ENCODE data around the gene KCNMA1.

The KCNMA1 gene

GRCh38 chr10:77251297-77252013 is 386.2 kb downstream of the KCNMA1 start:
- no peak for ATAC-seq
- Mint-ChIP-seq H3K4me3 (no peak overlapping the region), H3K4me1 (no peaks in the 10 kb centered on the region), H3K27ac (no peak overlapping the region), H3K9me3 (no peaks in the 10 kb centered on the region), H3K36me3 (no peaks in the 10 kb centered on the region), H3K27me3 (no peaks in the 10 kb centered on the region)

GRCh38 chr10:77249901-77250459 is 387.6 kb downstream of the KCNMA1 start:
- H3K27me3 Mint-ChIP-seq = no peaks in the 10 kb centered on the region

GRCh38 chr10:77248104-77248790 is 389.4 kb downstream of the KCNMA1 start:
- H3K36me3 Mint-ChIP-seq = no peaks in the 10 kb centered on the region

More at GRCh38 chr10:77249901-77250459, 387.6 kb downstream of the KCNMA1 start:
- Mint-ChIP-seq H3K4me1 (no peaks in the 10 kb centered on the region), H3K9me3 (no peaks in the 10 kb centered on the region), H3K27ac (no peak overlapping the region), H3K4me3 (no peak overlapping the region), H3K36me3 (no peaks in the 10 kb centered on the region)
- ATAC-seq = no peak

GRCh38 chr10:77247031-77247990 is 390.3 kb downstream of the KCNMA1 start:
- Mint-ChIP-seq H3K36me3 (no peaks in the 10 kb centered on the region), H3K4me1 (peaks cover 7% of the 10 kb centered on the region), H3K27me3 (no peaks in the 10 kb centered on the region), H3K4me3 (no peak overlapping the region), H3K9me3 (no peaks in the 10 kb centered on the region), H3K27ac (no peak overlapping the region)
- ATAC-seq = no peak

More at GRCh38 chr10:77248104-77248790, 389.4 kb downstream of the KCNMA1 start:
- Mint-ChIP-seq H3K4me3 (no peak overlapping the region), H3K9me3 (no peaks in the 10 kb centered on the region), H3K4me1 (no peaks in the 10 kb centered on the region), H3K27me3 (no peaks in the 10 kb centered on the region), H3K27ac (no peak overlapping the region)
- ATAC-seq = no peak

GRCh38 chr10:77245953-77246352 is 391.7 kb downstream of the KCNMA1 start:
- Mint-ChIP-seq H3K36me3 (no peaks in the 10 kb centered on the region), H3K27ac (no peak overlapping the region), H3K4me3 (no peak overlapping the region), H3K9me3 (no peaks in the 10 kb centered on the region), H3K27me3 (no peaks in the 10 kb centered on the region), H3K4me1 (peaks cover 7% of the 10 kb centered on the region)
- ATAC-seq = no peak

- ATAC-seq = no peak
- no peak overlapping the region for H3K4me3 Mint-ChIP-seq
- H3K4me1 Mint-ChIP-seq = peaks cover 7% of the 10 kb centered on the region
- no peaks in the 10 kb centered on the region for H3K36me3 Mint-ChIP-seq
- no peak overlapping the region for H3K27ac Mint-ChIP-seq
- H3K9me3 Mint-ChIP-seq = no peaks in the 10 kb centered on the region
- no peaks in the 10 kb centered on the region for H3K27me3 Mint-ChIP-seq
These were observed 392.9 kb downstream of the KCNMA1 start for GRCh38 chr10:77244746-77245145.

GRCh38 chr10:77244286-77244685 is 393.3 kb downstream of the KCNMA1 start:
- H3K4me1 Mint-ChIP-seq = peaks cover 7% of the 10 kb centered on the region
- no peaks in the 10 kb centered on the region for H3K27me3 Mint-ChIP-seq
- no peak overlapping the region for H3K27ac Mint-ChIP-seq
- ATAC-seq = no peak
- no peaks in the 10 kb centered on the region for H3K9me3 Mint-ChIP-seq
- H3K36me3 Mint-ChIP-seq = no peaks in the 10 kb centered on the region
- H3K4me3 Mint-ChIP-seq = no peak overlapping the region

GRCh38 chr10:77241350-77241725 is 396.3 kb downstream of the KCNMA1 start:
- no peak for ATAC-seq
- peaks cover 7% of the 10 kb centered on the region for H3K4me1 Mint-ChIP-seq
- no peak overlapping the region for H3K27ac Mint-ChIP-seq
- no peaks in the 10 kb centered on the region for H3K36me3 Mint-ChIP-seq
- H3K27me3 Mint-ChIP-seq = no peaks in the 10 kb centered on the region
- no peak overlapping the region for H3K4me3 Mint-ChIP-seq
- no peaks in the 10 kb centered on the region for H3K9me3 Mint-ChIP-seq

- no peak for ATAC-seq
- H3K27me3 Mint-ChIP-seq = no peaks in the 10 kb centered on the region
These were observed 396.8 kb downstream of the KCNMA1 start for GRCh38 chr10:77240706-77241349.

GRCh38 chr10:77240041-77240652 is 397.5 kb downstream of the KCNMA1 start:
- Mint-ChIP-seq H3K4me1 (peaks cover 7% of the 10 kb centered on the region), H3K27ac (no peak overlapping the region), H3K4me3 (no peak overlapping the region), H3K9me3 (no peaks in the 10 kb centered on the region), H3K27me3 (no peaks in the 10 kb centered on the region), H3K36me3 (no peaks in the 10 kb centered on the region)
- ATAC-seq = no peak

More at GRCh38 chr10:77240706-77241349, 396.8 kb downstream of the KCNMA1 start:
- H3K27ac Mint-ChIP-seq = no peak overlapping the region
- no peaks in the 10 kb centered on the region for H3K9me3 Mint-ChIP-seq
- peaks cover 7% of the 10 kb centered on the region for H3K4me1 Mint-ChIP-seq
- no peaks in the 10 kb centered on the region for H3K36me3 Mint-ChIP-seq
- H3K4me3 Mint-ChIP-seq = no peak overlapping the region

GRCh38 chr10:77237120-77237519 is 400.5 kb downstream of the KCNMA1 start:
- Mint-ChIP-seq H3K27ac (no peak overlapping the region), H3K36me3 (no peaks in the 10 kb centered on the region), H3K4me3 (no peak overlapping the region), H3K4me1 (peaks cover under 1% of the 10 kb centered on the region), H3K9me3 (no peaks in the 10 kb centered on the region), H3K27me3 (no peaks in the 10 kb centered on the region)
- ATAC-seq = no peak

- H3K27ac Mint-ChIP-seq = no peak overlapping the region
- no peak for ATAC-seq
- no peaks in the 10 kb centered on the region for H3K27me3 Mint-ChIP-seq
- H3K4me1 Mint-ChIP-seq = peaks cover 4% of the 10 kb centered on the region
- no peaks in the 10 kb centered on the region for H3K9me3 Mint-ChIP-seq
- no peak overlapping the region for H3K4me3 Mint-ChIP-seq
- no peaks in the 10 kb centered on the region for H3K36me3 Mint-ChIP-seq
These were observed 400.9 kb downstream of the KCNMA1 start for GRCh38 chr10:77236700-77237099.

GRCh38 chr10:77236029-77236428 is 401.6 kb downstream of the KCNMA1 start:
- ATAC-seq = no peak
- Mint-ChIP-seq H3K4me3 (no peak overlapping the region), H3K27me3 (no peaks in the 10 kb centered on the region), H3K36me3 (no peaks in the 10 kb centered on the region), H3K9me3 (no peaks in the 10 kb centered on the region), H3K27ac (no peak overlapping the region), H3K4me1 (peaks cover 9% of the 10 kb centered on the region)

- Mint-ChIP-seq H3K4me3 (no peak overlapping the region), H3K27me3 (no peaks in the 10 kb centered on the region), H3K36me3 (no peaks in the 10 kb centered on the region), H3K27ac (no peak overlapping the region), H3K9me3 (no peaks in the 10 kb centered on the region), H3K4me1 (peaks cover 9% of the 10 kb centered on the region)
- ATAC-seq = no peak
These were observed 403.0 kb downstream of the KCNMA1 start for GRCh38 chr10:77234599-77234998.
